HG03457 (cell line): Measurements from ENCODE around the gene STX16.
"Not testable (repeated sequence)": the region's sequence is repeated elsewhere in the genome, so short reads cannot be mapped to it uniquely, and the experiment has no call there.

Experiments used
- ATAC-seq: cut with Tn5 transposase; IDR thresholded peaks from one replicate; pipeline ENCODE4 v1.9.1; 2021; ENCODE audit warnings: moderate number of reproducible peaks; ENCODE audit not compliant: unreplicated experiment

Gene STX16

GRCh38 chr20:58720890-58721289 lies 69.8 kb downstream of the STX16 start:
- ATAC-seq, result no peak

- no peak for ATAC-seq
Measured at GRCh38 chr20:58721951-58722778, 71.1 kb downstream of the STX16 start.

DNA sequence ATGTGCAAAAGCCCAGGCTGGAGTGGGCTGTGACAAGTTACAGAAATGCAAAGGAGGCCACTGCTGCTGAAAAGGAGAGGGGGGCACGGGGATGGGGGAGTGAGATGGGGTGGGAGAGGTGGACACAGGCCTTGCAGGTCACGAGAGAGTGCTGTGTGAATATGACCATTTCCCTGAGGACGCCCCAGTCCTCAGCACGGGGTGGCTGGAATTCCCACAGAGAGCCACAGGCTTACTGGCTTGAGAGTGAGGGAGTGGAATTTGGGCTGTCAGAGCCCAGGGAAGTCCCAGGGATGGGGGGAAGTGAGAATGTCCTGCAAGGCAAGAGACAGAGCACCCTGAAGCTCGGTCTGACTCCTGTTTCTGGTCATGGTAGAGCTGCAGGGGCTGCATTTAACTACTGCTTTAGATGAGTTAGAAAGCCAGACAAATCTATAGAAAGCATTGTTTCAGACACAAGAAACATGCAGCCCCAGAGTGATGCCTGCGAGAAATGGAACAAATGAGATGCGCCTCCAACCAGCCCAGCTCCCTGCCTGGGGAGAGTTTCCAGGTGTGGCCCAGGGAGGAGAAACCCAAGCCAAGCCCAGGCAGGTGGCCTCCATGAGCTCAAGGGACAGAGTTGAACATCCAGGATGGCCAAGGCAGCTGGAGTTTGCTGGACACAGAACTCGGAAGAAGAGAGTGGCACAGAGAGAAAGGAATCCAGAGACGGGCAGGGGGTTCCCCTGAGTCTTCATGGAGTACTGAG lies 72.0 kb downstream of the STX16 start:
- ATAC-seq, result no peak

DNA sequence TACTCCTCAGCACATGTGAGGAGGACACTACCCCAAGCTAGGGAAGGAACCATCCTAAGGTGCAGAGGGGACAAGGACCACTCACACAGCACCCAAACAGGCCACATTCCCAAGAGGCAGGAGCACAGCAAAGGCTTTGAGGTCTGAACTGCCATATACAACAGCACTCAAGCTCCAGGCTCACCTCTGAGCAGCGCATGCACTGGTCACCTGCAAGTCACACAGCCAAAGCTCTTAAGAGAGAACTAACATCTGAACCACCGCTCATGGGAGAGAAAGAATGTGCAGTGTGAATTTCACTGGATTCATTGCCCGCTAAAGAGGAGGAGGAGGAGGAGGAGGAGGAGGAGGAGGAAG lies 72.5 kb downstream of the STX16 start:
- no peak for ATAC-seq

GRCh38 chr20:58726156-58726555 lies 75.1 kb downstream of the STX16 start:
- not testable (repeated sequence) for ATAC-seq
